KOPT-K1 (cell line): ENCODE data around the gene WFS1.

Experiments used
- H3K27ac ChIP-seq: fragments of 200-600 bp; sonication (generic); 2 replicates; pipeline ENCODE4 v1.5.1; 2016; ENCODE audit warnings: antibody characterized with exemption, mild to moderate bottlenecking, low read depth, low read length; ENCODE audit not compliant: poor library complexity, severe bottlenecking
- H3K36me3 ChIP-seq: fragments of 200-600 bp; sonication (generic); 2 replicates; pipeline ENCODE4 v1.5.1; 2017; ENCODE audit warnings: antibody characterized with exemption, mild to moderate bottlenecking, low read length, moderate library complexity; ENCODE audit not compliant: insufficient read depth
- H3K9me3 ChIP-seq: fragments of 200-600 bp; sonication (generic); 2 replicates; pipeline ENCODE4 v1.5.1; 2017; ENCODE audit warnings: antibody characterized with exemption, low read length, mild to moderate bottlenecking; ENCODE audit not compliant: insufficient read depth, poor library complexity, severe bottlenecking

WFS1 gene

DNA sequence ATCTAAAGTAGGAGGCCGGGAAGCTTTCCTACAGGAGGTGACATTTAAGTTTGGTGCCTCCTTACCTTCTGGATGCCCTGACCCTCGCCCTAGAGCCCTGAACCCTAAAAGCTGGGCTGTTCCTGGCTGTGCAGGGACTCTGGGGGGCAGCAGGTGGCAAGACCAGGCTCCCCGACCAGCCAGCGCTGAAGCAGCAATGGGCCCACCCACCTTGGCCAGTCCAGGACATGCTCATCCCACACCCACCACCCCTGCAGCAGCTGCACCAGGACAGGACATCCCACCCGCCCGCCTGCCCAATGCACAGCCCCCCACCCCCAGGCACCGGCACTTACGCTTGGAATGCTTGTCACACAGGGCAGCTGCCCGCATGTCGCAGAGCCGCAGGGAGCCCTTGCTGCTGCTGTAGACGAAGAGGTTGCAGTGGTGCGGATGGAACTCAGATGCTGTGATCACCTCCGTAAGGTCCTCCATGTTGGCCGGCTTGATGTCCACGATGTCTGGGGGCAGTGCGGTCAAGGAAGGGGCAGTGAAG is 77.9 kb downstream of the WFS1 start:
- no peaks in the 10 kb centered on the region for H3K9me3 ChIP-seq
- H3K36me3 ChIP-seq, result no peaks in the 10 kb centered on the region
- H3K27ac ChIP-seq, result no peak overlapping the region

DNA sequence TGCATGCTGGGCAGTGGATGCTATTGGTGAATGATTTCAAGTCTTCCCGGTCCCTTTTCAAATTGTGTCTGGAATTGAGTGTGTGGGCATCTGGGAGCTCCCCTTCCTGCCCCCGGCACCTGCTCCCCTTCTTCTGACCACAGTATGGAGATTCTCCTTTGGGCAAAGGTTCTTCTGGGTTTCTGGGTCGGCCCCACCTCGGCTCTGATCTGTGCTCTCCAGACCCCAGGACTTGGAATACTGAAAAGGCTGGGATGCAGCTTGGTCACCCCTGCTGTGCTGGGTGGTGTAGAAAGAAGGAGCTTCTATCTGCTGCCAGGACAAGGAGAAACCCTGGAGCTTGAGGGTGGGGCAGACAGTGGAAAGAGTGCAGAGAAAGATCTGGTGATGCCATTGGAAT is 78.8 kb downstream of the WFS1 start:
- H3K36me3 ChIP-seq, result no peaks in the 10 kb centered on the region
- H3K9me3 ChIP-seq, result no peaks in the 10 kb centered on the region
- H3K27ac ChIP-seq, result no peak overlapping the region

DNA sequence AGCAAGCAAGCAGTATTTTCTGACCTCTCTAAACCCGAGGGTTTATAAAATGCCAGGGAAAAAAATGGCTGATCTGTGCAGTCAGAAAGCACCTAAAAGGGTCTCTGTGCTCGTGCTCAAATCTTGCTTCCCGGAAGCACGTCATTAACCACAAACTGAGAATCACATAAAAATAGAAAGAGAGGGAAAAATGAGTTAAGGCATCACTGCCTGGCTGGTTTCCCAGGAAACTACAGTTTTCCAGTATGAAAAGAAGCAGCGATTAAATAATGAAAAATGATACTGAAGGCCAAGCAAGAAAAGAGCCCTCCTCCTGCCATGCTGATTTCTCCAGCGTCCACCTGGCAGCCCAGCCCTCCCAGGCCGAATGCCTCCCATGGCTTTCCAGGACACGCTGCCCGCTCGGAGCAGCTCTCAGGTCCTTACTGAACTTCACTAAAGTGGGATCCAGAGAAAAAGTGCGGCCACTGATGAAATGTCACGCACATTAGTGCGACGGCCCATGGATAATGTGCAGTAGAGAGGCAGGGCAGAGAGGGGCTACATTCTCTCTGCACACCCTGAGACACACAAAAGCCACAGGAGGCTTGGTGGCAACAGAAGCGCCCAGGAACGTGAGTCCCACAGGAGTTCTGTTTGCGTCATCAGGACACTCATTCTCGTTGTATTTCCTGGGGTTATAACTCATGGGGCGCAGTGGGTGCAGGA is 80.4 kb downstream of the WFS1 start:
- H3K36me3 ChIP-seq, result no peaks in the 10 kb centered on the region
- H3K27ac ChIP-seq, result no peak overlapping the region
- no peaks in the 10 kb centered on the region for H3K9me3 ChIP-seq

DNA sequence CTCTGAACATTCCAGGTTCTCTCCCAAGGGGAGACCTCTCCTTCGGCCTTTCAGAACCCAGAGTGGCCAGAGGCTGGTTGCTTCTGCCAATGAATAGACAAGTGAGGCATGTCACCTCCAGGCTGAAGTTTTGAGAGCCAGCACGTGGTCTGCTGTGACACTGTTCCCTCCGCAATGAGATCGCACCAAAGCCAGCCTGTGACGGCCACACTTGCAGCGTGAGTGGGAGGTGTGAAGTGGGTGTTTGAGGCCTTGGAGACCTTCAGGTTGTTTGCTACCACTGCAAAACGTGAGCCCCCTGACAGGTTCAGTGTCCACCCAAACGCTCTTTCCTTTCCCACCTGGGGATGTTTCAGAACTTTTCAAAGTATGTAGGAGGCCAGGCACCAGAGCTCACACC is 81.0 kb downstream of the WFS1 start:
- Histone ChIP-seq H3K9me3 (no peaks in the 10 kb centered on the region), H3K27ac (no peak overlapping the region), H3K36me3 (no peaks in the 10 kb centered on the region)

DNA sequence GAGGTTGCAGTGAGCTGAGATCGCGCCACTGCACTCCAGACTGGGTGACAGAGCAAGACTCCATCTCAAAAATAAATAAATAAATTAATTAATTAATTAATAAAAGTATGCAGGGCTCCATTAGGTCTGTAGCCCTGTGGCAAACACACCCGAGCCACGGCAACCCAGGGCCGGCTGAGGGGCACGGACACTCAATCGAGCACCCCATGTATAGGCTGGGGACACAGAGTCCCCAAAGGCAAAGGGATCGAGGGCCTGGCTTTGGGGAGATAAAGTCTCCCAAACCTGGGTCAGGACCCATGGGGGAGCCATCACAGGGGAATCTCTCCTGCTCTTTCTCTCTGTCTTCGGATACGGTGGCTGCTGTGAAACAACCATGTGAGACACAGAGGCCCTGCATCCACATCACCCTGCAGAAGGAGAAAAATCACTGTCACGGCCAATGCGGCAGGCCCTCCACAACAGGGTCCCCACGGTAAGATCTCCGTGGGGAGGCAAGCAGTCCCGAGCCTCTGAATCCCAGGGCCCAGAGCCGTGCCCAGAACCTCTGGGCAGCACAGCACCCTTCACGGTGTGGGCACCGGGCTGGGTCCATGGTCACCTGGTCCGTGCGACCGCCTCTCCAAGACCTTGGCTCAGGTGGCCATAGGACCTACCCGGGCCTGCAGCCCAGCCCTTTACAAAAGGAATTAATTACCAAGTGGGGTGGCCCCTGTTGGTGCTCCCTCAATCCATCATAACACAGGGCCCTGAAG is 81.8 kb downstream of the WFS1 start:
- H3K9me3 ChIP-seq, result no peaks in the 10 kb centered on the region
- H3K27ac ChIP-seq, result no peak overlapping the region
- no peaks in the 10 kb centered on the region for H3K36me3 ChIP-seq

DNA sequence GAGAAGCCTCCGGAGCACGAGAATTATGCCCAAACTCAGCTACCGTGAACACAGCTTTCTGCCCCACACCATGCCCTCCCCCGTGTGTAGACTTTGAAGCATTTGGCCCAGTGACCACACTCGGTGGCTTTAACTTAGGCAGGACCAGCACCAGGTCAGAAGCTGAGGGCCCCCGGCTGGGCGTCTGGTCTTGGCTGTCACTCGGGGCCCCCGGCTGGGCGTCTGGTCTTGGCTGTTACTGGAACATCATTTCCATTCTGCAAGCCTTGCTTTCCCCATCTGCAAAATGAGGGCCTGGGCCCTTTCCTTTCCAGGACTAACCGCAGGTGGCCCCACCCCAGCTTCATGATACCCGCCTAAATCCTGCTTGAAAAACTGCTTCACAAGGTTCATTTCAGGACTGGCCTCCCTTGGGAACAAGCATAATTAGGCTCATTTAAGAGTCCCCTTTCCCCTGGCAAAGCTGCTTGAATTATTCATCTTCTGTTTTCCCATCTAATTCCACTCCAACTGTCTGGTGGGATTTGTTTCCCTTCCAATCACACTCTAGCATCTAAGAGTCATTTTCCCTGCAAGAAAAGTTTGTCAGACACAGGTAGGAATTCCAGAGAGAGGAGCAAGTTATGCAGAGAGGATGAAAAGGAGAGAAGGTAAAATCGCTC is 82.5 kb downstream of the WFS1 start:
- H3K27ac ChIP-seq, result no peak overlapping the region

More for the DNA sequence above, 82.5 kb downstream of the WFS1 start:
- H3K9me3 ChIP-seq, result no peaks in the 10 kb centered on the region
- no peaks in the 10 kb centered on the region for H3K36me3 ChIP-seq
